ENCODE data around the gene INSIG2.

Gene INSIG2

GRCh38 chr2:118131771-118132170, 43.5 kb downstream of the INSIG2 start:
- no peak for DNase-seq

GRCh38 chr2:118133916-118134315, 45.6 kb downstream of the INSIG2 start:
- DNase-seq, result no peak

GRCh38 chr2:118134650-118135049, 46.4 kb downstream of the INSIG2 start:
- DNase-seq, result no peak

GRCh38 chr2:118145207-118145606, 56.9 kb downstream of the INSIG2 start:
- no peak for DNase-seq

GRCh38 chr2:118145806-118146205, 57.5 kb downstream of the INSIG2 start:
- DNase-seq, result no peak

GRCh38 chr2:118146315-118147283, 58.3 kb downstream of the INSIG2 start:
- no peak for DNase-seq

GRCh38 chr2:118148133-118148532, 59.9 kb downstream of the INSIG2 start:
- no peak for DNase-seq

- no peak for DNase-seq
These were observed 60.5 kb downstream of the INSIG2 start for GRCh38 chr2:118148809-118149208.

- no peak for DNase-seq
These were observed 62.0 kb downstream of the INSIG2 start for GRCh38 chr2:118150294-118150693.

GRCh38 chr2:118151831-118152230, 63.6 kb downstream of the INSIG2 start:
- no peak for DNase-seq

GRCh38 chr2:118153433-118153832, 65.2 kb downstream of the INSIG2 start:
- no peak for DNase-seq

- no peak for DNase-seq
These were observed 65.9 kb downstream of the INSIG2 start for GRCh38 chr2:118154176-118154575.

Data from stimulated activated naive CD4-positive, alpha-beta T cell treated with Interleukin-2 at 50 U/mL for 16 hours (primary cell).